Adrenal gland (tissue), 5 donors: ENCODE data around the gene C5orf15.

Experiments
- CTCF ChIP-seq, 6 experiments: fragments of 450-650 bp in 4 of 6; fragments of 200-600 bp in 2 of 6; sonication (generic) in 1 of 6; IDR thresholded peaks; 1 replicate in 5 of 6; 2 replicates in 1 of 6; pipeline versions ENCODE4 v1.5.1 to v1.8.0; 2016 to 2021; ENCODE audit warnings: antibody characterized with exemption in 6 of 6, mild to moderate bottlenecking in 2 of 6, moderate library complexity in 1 of 6
- POLR2A ChIP-seq, 2 donors: fragments of 450-650 bp; IDR thresholded peaks; one replicate each; pipeline ENCODE4 v1.6.1; 2017; ENCODE audit warnings: antibody characterized with exemption in 2 of 2, mild to moderate bottlenecking in 2 of 2, moderate library complexity in 1 of 2
- donor health status: DM: no; HTN: no; CAD: no.

- TF ChIP-seq CTCF (IDR thresholded peaks at IDR 0.05) (no peak), POLR2A (IDR thresholded peaks at IDR 0.05) (no peak)
Measured at GRCh38 chr5:133966090-133966489, 2.3 kb downstream of the C5orf15 start.
